GM19238 (cell line): ENCODE data around the gene CACNG4.
A peak's percentile ranks its signal among the peaks of the same experiment; 100 is the strongest.

Experiments
- DNase-seq: peaks from one replicate; pipeline ENCODE4 v3.0.0; 2011; ENCODE audit warnings: low spot score; ENCODE audit not compliant: insufficient read length

CACNG4 gene

GRCh38 chr17:67058036-67058435, 93.5 kb downstream of the CACNG4 start:
- DNase-seq: no peak

GRCh38 chr17:67059372-67059771, 94.9 kb downstream of the CACNG4 start:
- DNase-seq: no peak

- DNase-seq: no peak
These were observed 98.6 kb downstream of the CACNG4 start for GRCh38 chr17:67063141-67063540.

GRCh38 chr17:67066717-67067116, 102.2 kb downstream of the CACNG4 start:
- no peak for DNase-seq

- no peak for DNase-seq
These were observed 103.3 kb downstream of the CACNG4 start for GRCh38 chr17:67067571-67068482.

GRCh38 chr17:67068999-67069398, 104.5 kb downstream of the CACNG4 start:
- no peak for DNase-seq

- no peak for DNase-seq
These were observed 105.2 kb downstream of the CACNG4 start for GRCh38 chr17:67069603-67070136.

- no peak for DNase-seq
These were observed 107.1 kb downstream of the CACNG4 start for GRCh38 chr17:67071595-67071994.

- no peak for DNase-seq
These were observed 108.4 kb downstream of the CACNG4 start for GRCh38 chr17:67072885-67073284.

GRCh38 chr17:67074781-67075180, 110.3 kb downstream of the CACNG4 start:
- DNase-seq: no peak

GRCh38 chr17:67076290-67076689, 111.8 kb downstream of the CACNG4 start:
- no peak for DNase-seq

GRCh38 chr17:67078292-67078691, 113.8 kb downstream of the CACNG4 start:
- DNase-seq: no peak

- DNase-seq: no peak
These were observed 115.0 kb downstream of the CACNG4 start for GRCh38 chr17:67079491-67079890.

GRCh38 chr17:67080804-67081203, 116.3 kb downstream of the CACNG4 start:
- DNase-seq: no peak

GRCh38 chr17:67082107-67082506, 117.6 kb downstream of the CACNG4 start:
- peak; percentile 19 for DNase-seq
